OCI-LY1 (cell line): ENCODE measurements around the gene TCL1B.

ENCODE experiments used
- H2AFZ ChIP-seq: fragments of 200-600 bp; sonication (generic), shearing (Covaris generic); 2 replicates; pipeline ENCODE4 v1.6.0; 2014; ENCODE audit warnings: antibody characterized with exemption, mild to moderate bottlenecking, low read length
- H3F3A ChIP-seq: fragments of 200-600 bp; sonication (generic), shearing (Covaris generic); 2 replicates; pipeline ENCODE4 v1.6.0; 2014; ENCODE audit warnings: mild to moderate bottlenecking, antibody characterized with exemption, low read length, moderate library complexity; ENCODE audit not compliant: insufficient read depth
- H3K27ac ChIP-seq: fragments of 200-600 bp; sonication (generic); 2 replicates; pipeline ENCODE4 v1.5.1; 2014; ENCODE audit warnings: low read length, mixed run types, mild to moderate bottlenecking, low read depth; ENCODE audit not compliant: poor library complexity, severe bottlenecking
- H3K27me3 ChIP-seq: fragments of 200-600 bp; sonication (generic); 2 replicates; pipeline ENCODE4 v1.6.0; 2014; ENCODE audit warnings: antibody characterized with exemption, mild to moderate bottlenecking, low read length, moderate library complexity; ENCODE audit not compliant: insufficient read depth
- H3K36me3 ChIP-seq: fragments of 200-600 bp; sonication (generic); 2 replicates; pipeline ENCODE4 v1.6.1; 2014; ENCODE audit warnings: mild to moderate bottlenecking, antibody characterized with exemption, low read length, moderate library complexity, mixed read lengths; ENCODE audit not compliant: insufficient read depth
- H3K4me1 ChIP-seq: fragments of 200-600 bp; sonication (generic); 2 replicates; pipeline ENCODE4 v1.5.1; 2014; ENCODE audit warnings: mild to moderate bottlenecking, low read length, moderate library complexity; ENCODE audit not compliant: insufficient read depth, severe bottlenecking
- H3K4me2 ChIP-seq: fragments of 200-600 bp; sonication (generic), shearing (Covaris generic); 2 replicates; pipeline ENCODE4 v1.6.1; 2014; ENCODE audit warnings: low read length
- H3K4me3 ChIP-seq: fragments of 200-600 bp; sonication (generic); 2 replicates; pipeline ENCODE4 v1.5.1; 2014; ENCODE audit warnings: low read length, low read depth, mild to moderate bottlenecking, mixed read lengths; ENCODE audit not compliant: poor library complexity, severe bottlenecking
- H3K79me2 ChIP-seq: fragments of 200-600 bp; shearing (Covaris generic); 2 replicates; pipeline ENCODE4 v1.6.1; 2016; ENCODE audit warnings: mixed run types, low read length, mixed read lengths; ENCODE audit not compliant: insufficient read depth
- H3K9ac ChIP-seq: fragments of 200-600 bp; sonication (generic), shearing (Covaris generic); 2 replicates; pipeline ENCODE4 v1.6.1; 2014; ENCODE audit warnings: mild to moderate bottlenecking, low read length, mixed read lengths
- H3K9me2 ChIP-seq: fragments of 200-600 bp; sonication (generic), shearing (Covaris generic); 2 replicates; pipeline ENCODE4 v1.6.1; 2014; ENCODE audit warnings: low read depth, mild to moderate bottlenecking, low read length, mixed read lengths
- H3K9me3 ChIP-seq: fragments of 200-600 bp; shearing (Covaris generic); 2 replicates; pipeline ENCODE4 v1.6.1; 2014; ENCODE audit warnings: low read length, mixed read lengths
- H4K20me1 ChIP-seq: fragments of 200-600 bp; sonication (generic), shearing (Covaris generic); 2 replicates; pipeline ENCODE4 v1.6.0; 2016; ENCODE audit warnings: mild to moderate bottlenecking, low read length; ENCODE audit not compliant: insufficient read depth
- EZH2 ChIP-seq: fragments of 200-600 bp; sonication (generic), shearing (Covaris generic); IDR thresholded peaks from 2 replicates; pipeline ENCODE4 v1.8.0; 2017; ENCODE audit warnings: borderline replicate concordance, mixed run types, mild to moderate bottlenecking, antibody characterized with exemption, low read length, moderate library complexity, mixed read lengths
- TF ChIP-seq, protein P1 (sequence below): fragments of 200-600 bp; sonication (generic), shearing (Covaris generic); IDR thresholded peaks from 2 replicates; pipeline ENCODE4 v1.5.1; 2017; ENCODE audit warnings: mild to moderate bottlenecking, antibody characterized with exemption, low read length, moderate library complexity, mixed read lengths

The TCL1B gene

DNA sequence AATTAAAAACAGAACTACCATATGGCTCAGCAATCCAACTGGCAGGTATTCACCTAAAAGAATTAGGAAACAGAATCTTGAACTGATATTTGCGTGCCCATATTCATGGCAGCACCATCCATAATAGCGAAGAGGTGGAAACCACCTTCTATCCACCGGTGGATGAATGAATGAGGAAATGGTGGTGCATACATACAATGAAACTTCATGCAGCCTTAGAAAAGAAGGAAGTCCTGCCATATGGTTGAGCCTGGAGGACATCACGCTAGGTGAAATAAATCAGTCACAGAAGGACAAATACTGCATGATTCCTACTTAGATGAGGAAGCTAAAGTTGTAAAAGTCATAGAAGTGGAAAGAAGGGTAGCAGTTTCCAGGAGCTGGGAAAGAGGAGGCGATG lies 21.1 kb downstream of the TCL1B start:
- Histone ChIP-seq H4K20me1 (no peaks in the 10 kb centered on the region), H3F3A (peaks cover 9% of the 10 kb centered on the region; the same call in 1 of the 2 replicates), H3K27me3 (no peaks in the 10 kb centered on the region), H3K36me3 (peaks cover 38% of the 10 kb centered on the region), H3K4me1 (peaks cover 93% of the 10 kb centered on the region), H3K9me2 (no peaks in the 10 kb centered on the region), H3K4me3 (no peak overlapping the region), H3K9ac (no peak overlapping the region), H3K9me3 (no peaks in the 10 kb centered on the region), H2AFZ (no peak overlapping the region), H3K79me2 (peaks cover 1% of the 10 kb centered on the region; the same call in 1 of the 2 replicates), H3K27ac (peak overlapping the region; percentile 73), H3K4me2 (peak overlapping the region; percentile 11; the same call in 1 of the 2 replicates)
- no peak for TF ChIP-seq EZH2
- TF ChIP-seq, protein P1, sequence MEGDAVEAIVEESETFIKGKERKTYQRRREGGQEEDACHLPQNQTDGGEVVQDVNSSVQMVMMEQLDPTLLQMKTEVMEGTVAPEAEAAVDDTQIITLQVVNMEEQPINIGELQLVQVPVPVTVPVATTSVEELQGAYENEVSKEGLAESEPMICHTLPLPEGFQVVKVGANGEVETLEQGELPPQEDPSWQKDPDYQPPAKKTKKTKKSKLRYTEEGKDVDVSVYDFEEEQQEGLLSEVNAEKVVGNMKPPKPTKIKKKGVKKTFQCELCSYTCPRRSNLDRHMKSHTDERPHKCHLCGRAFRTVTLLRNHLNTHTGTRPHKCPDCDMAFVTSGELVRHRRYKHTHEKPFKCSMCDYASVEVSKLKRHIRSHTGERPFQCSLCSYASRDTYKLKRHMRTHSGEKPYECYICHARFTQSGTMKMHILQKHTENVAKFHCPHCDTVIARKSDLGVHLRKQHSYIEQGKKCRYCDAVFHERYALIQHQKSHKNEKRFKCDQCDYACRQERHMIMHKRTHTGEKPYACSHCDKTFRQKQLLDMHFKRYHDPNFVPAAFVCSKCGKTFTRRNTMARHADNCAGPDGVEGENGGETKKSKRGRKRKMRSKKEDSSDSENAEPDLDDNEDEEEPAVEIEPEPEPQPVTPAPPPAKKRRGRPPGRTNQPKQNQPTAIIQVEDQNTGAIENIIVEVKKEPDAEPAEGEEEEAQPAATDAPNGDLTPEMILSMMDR, result no peak

DNA sequence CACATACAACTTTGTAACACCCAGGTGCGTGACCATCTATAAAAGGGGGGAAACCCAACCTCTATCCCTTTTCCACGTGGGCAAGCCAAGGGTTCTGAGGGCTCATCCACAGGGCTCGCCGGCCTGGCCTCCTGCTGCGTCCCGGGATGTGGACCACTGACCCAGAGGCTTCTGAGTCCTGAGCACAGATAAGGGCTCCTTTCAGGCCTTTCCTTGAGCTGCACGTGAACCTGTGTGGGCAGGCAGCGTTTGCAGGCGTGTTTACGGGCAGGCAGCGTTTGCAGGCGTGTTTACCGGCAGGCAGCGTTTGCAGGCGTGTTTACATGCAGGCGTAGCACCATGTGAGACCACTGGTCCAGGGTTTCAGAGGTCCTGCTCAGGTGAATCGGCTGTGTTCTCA lies 23.9 kb downstream of the TCL1B start:
- Histone ChIP-seq H3K36me3 (peaks cover 50% of the 10 kb centered on the region), H3K27ac (peak overlapping the region; percentile 92), H3K9ac (peak overlapping the region; percentile 71; the same call in 1 of the 2 replicates)

DNA sequence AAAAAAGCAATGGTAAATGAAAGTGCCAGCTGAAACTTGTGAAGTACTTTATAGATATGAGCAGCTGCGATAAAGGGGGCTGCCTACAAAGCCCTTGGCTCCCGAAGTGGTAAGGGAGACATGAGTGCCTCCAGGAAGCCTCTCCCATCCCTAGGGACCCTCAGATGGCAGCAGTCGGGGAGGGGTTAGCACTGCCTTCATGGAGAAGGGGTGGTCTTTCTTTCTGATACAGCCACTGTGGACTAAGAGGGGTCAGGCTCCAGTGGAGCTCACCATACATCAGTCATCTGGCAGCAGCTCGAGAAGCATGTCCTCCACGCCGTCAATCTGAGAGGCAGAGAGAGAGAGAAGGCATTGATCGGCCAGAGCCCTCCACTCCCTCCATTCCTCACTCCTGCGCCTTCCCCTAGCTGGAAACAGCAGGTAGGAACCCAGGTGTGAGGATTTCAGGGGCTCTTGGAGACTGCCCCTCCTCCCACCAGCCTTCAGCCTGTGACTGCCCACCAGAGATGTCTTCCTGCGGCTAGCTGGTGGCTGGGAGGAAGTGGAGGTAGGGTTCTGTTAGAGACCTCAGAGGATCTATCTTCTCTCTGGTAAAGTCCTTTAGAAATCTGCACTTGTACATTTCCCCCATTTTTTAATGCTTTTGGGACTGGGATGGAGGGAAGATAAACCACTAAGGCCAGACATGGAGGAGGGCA lies 25.4 kb downstream of the TCL1B start:
- Histone ChIP-seq H3K4me2 (peak overlapping the region; percentile 96), H3K9me2 (no peaks in the 10 kb centered on the region), H4K20me1 (no peaks in the 10 kb centered on the region), H3K9me3 (no peaks in the 10 kb centered on the region), H3K4me3 (peak overlapping the region; percentile 91), H3F3A (peaks cover 3% of the 10 kb centered on the region; the same call in 1 of the 2 replicates), H2AFZ (no peak overlapping the region), H3K4me1 (peaks cover 67% of the 10 kb centered on the region), H3K79me2 (peaks cover 16% of the 10 kb centered on the region), H3K36me3 (peaks cover 50% of the 10 kb centered on the region), H3K27ac (peak overlapping the region; percentile 92), H3K27me3 (no peaks in the 10 kb centered on the region), H3K9ac (peak overlapping the region; percentile 98)
- TF ChIP-seq, protein P1, result no peak
- no peak for TF ChIP-seq EZH2

More for the DNA sequence above, 23.9 kb downstream of the TCL1B start:
- Histone ChIP-seq H3F3A (peaks cover 3% of the 10 kb centered on the region; the same call in 1 of the 2 replicates), H3K9me2 (no peaks in the 10 kb centered on the region), H3K27me3 (no peaks in the 10 kb centered on the region), H4K20me1 (no peaks in the 10 kb centered on the region), H3K4me1 (peaks cover 78% of the 10 kb centered on the region), H3K9me3 (no peaks in the 10 kb centered on the region), H3K4me2 (peak overlapping the region; percentile 96), H2AFZ (no peak overlapping the region), H3K4me3 (peak overlapping the region; percentile 91), H3K79me2 (peaks cover 16% of the 10 kb centered on the region)
- TF ChIP-seq, protein P1, result no peak
- TF ChIP-seq EZH2, result no peak
